NOMO-1 treated with dmso at 0.1 percent for 144 hours (cell line): ENCODE results near the gene IP6K1.
"Not testable (repeated sequence)": the region's sequence is repeated elsewhere in the genome, so short reads cannot be mapped to it uniquely, and the experiment has no call there.

ENCODE experiments used
- DNase-seq: peaks from one replicate; lab custom pipeline; 2025; ENCODE audit not compliant: unreplicated experiment; lab: John Stamatoyannopoulos, UW

Gene IP6K1

DNA sequence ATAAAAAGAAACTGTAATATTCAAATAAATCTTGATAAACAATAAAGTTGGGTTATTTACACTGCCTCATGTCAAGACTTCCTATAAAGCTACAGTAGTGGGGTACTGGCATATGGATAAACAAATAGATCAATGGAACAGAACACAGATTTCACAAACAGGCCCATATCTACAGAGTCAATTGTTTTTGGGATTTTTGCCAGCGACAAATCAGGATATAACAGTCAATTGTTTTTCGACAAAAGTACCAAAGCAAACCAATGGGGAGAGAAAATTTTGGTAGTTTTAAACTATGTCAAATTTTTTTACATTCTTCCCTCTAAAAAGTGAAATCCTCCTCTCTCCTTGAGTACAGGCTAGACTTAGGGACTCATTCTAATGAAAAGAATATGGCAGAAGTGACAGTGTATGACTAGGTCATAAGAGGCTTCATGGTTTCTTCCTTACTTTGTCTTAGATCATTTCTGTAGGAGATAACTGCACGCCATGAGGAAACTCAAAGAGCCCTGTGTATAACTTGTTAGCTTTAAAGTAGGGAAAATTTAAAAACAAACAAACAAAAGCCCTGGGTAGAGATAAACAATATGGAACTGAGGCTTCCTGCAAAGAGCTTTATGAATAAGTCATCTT, 16.9 kb downstream of the IP6K1 start:
- DNase-seq: no peak

DNA sequence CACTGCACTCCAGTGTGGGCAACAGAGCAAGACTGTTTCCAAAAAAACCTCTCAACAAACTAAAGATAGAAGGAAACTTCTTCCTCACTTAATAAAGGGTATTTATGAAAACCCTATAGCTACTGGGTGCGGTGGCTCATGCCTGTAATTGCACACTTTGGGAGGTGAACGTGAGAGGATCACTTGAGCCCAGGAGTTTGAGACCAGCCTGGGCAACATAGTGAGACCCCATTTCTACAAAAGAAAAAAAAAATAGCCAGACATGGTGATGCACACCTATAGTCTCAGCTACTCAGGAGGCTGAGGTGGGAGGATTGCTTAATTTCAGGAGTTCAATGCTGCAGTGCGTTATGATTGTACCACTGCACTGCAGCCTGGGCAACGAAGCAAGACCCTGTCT, 22.4 kb downstream of the IP6K1 start:
- no peak for DNase-seq

DNA sequence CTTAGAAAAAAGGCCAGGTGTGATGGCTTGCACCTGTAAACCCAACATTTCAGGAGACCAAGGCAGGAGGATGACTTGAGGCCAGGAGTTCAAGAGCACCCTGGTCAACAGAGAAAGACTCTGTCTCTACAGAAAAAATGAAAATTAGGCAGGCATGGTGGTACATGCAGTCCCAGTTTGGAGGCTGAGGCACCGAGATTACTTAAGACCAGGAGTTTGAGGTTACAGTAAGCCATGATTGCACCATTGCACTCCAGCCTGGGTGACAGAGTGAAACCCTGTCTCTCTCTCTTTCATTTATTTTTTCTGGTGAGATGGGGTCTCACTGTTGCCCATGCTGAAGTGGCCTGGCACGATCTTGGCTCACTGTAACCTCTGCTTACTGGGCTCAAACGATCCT, 24.7 kb downstream of the IP6K1 start:
- no peak for DNase-seq

DNA sequence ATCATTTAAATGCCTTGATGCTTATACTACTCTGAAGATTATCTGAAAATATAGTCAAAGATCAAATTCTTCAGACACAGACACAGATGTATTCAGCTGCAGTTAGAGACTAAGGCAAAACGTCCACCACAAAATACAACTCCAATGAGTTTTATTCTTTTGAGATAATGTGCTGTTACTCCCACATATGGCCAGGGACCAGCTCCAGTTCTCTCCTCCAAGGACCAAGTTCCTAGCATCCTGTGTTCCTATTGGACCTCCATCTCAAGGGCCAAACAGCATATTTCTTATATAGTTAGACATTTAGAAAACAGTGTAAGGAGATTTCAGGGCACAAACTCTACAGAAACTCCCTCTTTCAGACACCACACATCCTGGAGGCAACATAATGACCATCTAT, 27.1 kb downstream of the IP6K1 start:
- DNase-seq: no peak

DNA sequence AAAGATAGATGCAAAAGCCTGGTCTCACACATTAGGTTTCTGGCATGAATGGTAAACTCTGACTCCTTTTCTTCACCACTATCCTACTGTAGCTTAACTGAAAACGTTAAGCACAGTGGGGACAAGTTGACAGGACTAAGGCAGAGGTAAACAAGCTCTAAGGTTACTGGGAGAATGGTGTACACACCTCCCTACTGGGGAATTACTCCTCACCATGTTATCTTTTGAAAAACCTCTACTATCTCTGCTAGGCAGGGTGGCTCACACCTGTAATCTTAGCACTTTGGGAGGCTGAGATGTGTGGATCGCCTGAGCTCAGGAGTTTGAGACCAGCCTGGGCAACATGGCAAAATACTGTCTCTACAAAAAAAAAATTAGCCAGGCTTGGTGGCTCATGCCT, 29.1 kb downstream of the IP6K1 start:
- DNase-seq: no peak

DNA sequence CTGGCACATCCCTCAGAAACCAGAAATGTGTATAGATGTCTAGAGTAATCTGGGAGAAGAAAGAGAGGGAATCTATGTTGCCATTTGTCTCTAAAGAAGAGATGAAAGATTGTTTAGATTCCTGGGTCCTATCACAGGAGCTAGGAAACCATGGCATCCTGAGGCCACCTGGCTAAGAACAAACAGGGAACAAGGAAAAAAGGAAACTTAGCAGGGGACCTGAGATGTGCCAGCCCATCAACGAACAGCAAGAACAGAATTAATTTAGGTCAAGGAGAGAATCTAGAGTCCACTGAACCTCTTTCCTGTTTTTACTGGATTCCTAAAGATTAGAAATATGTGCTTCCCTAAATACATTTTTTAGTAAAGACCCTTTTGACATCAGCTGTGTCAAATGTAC, 30.3 kb downstream of the IP6K1 start:
- no peak for DNase-seq

DNA sequence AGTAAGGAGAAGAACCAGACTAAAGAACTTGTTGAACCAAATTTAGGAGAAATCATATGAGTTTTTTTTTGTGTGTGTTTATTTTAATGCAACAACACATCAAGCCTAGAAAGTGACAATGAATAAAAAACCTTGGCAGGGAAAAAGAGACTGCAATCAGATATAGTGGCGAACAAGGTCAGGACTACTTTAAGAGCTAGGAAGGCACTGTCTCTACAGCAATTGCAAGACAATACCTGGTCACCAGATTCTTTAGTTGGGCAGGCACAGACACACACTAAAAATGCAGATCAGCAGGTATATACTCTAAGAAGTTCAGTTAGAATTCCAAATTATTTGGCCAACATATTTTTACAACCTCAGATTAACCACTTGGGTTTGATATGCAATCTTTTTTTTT, 31.8 kb downstream of the IP6K1 start:
- DNase-seq: no peak

DNA sequence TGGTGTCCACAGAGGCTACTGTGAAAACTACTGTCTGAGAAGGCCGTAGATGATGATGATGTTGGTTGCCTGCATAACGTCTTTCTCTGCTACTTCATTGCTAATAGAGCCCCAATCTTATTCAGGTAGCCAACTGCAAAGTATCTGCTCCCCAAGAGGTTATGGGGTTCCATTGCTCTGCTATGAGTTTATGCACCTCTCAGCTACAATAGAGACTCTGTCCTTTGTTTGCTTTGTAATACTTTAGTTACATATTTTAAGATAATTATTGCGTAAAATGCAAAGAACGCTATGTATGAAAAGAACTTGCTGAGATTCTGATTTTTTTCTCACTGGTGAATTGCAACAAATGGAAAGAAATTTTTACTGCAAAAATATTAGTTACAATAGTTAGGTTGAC, 34.8 kb downstream of the IP6K1 start:
- DNase-seq: no peak

DNA sequence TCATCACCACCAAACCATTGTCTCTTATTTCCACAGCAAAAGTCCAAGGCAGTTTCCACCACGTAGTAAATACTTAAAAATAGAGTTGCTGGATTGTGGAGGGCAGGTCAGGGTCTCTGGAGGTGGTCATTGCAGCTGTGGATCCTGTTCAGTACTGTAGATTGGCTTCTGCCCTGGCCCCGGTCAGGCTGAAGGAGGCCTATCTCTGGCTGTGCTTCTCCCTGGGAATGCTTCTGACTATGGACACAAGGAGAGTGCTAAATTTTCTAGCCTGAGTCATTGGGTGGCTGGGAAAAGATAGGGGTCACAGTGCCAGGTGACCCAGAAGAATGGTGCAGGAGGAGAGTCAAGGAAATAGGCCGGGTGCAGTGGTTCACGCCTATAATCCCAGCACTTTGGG, 36.3 kb downstream of the IP6K1 start:
- DNase-seq: no peak

DNA sequence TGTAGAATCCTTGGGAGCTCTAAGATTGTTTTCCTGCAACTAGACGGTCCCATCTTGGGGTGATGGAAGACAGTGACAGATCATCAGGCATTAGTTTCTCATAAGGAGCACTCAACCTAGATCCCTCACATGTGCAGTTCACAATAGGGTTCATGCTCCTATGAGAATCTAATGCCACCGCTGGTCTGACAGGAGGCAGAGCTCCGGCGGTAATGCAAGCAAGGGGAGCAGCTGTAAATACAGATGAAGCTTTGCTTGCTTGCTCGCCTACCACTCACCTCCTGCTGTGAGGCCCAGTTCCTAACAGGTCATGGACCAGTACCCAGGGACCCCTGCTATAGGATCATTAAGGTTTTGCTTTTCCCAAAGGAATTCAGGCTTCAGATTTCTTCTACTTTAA, 37.5 kb downstream of the IP6K1 start:
- not testable (repeated sequence) for DNase-seq

DNA sequence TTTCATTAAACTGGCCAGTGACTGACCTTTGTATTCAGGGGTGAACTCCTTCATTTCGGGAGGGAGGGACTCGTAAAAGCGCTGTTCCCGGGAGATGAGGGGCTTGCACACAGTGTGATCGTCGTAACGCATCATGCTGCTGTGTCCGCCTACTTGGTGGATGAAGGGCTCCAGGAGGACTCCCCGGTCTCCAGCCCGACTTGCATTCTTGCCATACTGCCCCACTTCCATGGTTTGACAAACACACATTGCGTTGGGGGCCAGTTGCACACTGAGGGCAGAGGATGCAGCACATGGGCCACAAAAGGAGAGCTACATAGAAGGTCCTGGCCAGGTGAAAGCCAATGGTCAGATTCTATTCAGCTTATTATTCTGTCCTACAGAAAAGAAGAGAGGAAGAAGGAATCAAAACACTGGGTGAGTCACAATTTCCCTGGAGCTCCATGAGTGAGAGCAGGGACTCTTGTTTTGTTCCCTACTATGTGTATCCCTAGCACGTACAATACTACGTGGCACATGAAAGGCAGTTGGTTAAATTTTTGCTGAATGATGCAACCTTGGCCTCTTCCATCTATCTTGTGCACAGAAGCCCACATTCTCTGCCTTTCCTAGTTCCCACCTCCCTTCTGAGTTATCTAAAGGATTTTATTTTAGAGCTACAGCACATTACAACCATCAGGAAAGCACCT, 38.4 kb downstream of the IP6K1 start:
- DNase-seq: no peak

DNA sequence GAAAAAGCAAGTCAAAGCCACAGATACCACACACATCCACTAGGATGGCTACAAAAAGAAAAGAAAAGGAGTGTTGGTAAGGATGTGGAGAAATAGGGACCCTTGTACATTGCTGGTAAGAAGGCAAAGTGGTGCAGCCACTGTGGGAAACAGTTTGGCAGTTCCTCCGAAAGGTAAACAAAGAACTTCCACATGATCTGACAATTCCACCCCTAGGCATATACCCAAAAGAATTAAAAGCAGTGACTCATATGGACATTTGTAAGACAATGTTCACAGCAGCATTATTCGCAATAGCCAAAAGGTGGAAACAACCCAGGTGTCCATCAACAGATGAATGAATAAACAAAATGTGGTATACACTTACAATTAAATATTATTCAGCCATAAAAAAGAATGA, 40.4 kb downstream of the IP6K1 start:
- DNase-seq: no peak

DNA sequence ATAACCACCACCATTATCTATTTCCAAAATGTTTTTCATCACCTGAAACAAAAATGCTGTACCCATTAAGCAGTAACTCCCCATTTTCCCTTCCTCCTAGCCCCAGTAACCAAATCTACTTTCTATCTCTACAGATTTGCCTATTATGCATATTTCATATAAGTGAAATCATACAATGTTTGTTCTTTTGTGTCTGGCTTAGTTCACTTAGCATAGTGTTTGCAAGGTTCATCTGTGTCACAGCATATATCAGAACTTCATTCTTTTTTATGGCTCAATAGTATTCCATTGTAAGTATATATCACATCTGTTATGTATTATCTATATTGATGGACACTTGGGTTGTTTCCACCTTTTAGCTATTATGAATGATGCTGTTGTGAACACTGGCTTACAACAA, 45.9 kb downstream of the IP6K1 start:
- DNase-seq: no peak

DNA sequence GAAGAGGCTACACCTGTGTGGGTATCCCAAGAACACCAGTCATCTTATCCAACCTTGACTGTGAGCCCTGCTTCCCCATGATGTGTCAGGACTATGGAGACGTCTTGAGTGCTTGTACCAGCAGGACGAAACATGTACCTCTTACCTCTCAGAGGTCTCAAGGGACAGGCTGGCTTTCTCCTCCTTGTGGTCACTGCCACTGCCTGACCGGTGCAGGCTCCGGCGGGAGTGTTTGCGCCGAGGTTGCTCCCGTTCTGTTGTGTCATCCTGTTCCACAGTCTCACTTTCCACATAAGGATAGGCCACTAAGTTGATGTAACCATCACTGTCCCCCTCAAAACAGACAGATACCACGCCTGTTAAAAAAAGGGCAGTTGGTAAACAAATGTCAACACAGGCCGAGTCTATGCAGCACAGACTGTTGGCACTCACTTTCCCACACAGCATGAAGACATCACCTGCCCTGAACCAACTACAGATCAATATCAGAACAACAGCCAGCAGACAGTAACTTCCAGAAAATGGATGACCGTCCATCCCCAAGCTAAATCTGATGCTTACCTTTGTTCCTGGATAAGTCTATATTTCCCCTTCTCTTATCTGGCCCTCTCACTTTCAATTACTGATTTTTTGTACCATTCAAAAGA, 48.2 kb downstream of the IP6K1 start:
- no peak for DNase-seq

DNA sequence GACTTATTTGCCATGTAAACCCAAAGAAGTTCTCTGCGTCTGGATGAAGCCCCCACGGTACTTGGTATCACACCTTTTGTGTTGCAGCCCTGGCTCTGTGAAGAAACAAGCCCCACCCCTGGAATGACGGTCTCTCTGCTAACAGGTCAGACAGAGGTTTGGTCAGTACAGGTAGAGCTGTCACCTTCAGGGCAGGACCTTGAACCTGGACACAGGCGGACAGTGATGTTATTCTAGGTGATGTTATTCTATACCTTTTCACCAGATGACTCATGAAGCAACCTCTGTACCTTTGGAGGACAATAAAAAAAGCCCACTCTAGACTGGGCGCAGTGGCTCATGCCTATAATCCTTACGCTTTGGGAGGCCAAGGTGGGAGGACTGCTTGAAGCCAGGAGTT, 51.6 kb downstream of the IP6K1 start:
- no peak for DNase-seq

DNA sequence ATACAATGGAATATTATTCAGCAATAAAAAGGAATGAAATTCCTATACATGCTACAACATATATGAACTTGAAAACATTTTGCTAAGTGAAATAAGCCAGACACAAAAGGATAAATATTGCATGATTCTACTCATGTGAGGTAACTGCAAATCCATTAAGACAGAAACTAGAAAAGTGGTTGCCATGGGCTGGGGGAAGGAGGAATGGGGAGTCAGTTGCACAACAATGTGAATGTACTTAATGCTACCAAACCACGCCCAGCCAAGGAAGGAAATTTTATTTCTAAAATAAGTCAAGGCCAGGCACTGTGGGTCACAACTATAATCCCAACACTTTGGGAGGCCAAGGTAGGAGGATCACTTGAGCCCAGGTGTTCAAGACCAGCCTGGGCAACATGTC, 52.8 kb downstream of the IP6K1 start:
- no peak for DNase-seq

DNA sequence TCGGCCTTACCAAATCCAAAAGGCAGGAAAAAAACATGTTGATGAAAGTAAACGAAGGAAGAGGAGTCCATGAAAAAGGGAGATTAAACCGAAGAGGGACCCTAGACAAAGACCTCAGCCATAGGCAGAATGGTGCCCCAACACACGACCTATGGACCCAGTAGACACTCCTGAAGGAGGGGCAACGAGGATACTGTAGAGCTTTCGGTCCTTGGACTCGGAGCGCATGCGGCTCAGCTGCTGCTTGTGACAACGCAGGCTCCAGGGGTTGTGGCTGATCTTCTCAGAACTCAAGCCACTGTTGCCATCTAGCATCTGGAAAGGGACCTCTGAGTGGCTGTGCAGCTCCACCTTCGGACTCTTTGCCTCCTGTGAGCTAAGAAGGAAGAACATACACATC, 53.7 kb downstream of the IP6K1 start:
- no peak for DNase-seq

DNA sequence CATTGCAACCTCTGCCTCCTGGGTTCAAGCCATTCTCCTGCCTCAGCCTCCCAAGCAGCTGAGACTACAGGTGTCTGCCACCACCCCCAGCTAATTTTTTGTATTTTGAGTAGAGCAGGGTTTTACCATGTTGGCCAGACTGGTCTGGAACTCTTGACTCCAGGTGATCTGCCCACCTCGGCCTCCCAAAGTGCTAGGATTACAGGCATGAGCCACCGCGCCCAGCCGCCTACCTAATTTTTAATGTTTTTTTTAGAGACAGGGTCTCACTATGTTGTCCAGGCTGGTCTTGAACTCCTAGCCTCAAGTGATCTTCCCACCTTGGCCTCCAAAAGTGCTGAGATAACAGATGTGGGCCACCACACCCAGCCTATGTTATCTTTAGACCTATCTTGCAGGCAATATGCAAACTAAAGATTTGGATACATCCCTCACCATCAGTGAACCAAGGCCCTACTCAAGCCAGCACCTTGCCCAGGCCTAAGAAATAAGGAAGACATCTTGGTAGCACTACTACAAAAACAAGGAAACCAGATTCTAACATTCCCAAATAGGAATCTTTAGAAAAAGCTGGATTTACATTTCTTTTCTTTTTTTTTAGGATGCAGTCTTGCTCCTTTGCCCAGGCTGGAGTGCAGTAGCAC, 56.3 kb downstream of the IP6K1 start:
- no peak for DNase-seq

DNA sequence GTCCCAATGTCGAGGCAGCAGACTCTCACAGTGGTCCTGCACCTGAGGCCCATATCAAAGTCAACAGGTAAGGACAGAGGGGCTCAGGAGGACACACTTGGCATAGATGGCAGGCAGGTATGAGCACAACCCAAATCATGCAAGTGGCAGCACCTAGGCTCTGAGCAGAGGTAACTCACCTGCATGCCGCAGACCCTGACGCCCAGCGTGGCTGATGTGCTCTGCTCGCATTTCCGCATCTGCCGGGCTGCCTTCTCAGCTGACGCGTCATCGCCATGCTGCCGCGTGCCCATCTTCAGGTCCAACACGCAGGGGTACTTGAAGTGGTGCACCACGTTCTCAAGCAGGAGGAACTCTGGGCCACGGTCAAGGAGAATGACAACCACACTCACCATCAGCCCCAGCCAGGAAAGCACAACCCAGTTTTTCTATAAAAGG, 58.4 kb downstream of the IP6K1 start:
- no peak for DNase-seq

DNA sequence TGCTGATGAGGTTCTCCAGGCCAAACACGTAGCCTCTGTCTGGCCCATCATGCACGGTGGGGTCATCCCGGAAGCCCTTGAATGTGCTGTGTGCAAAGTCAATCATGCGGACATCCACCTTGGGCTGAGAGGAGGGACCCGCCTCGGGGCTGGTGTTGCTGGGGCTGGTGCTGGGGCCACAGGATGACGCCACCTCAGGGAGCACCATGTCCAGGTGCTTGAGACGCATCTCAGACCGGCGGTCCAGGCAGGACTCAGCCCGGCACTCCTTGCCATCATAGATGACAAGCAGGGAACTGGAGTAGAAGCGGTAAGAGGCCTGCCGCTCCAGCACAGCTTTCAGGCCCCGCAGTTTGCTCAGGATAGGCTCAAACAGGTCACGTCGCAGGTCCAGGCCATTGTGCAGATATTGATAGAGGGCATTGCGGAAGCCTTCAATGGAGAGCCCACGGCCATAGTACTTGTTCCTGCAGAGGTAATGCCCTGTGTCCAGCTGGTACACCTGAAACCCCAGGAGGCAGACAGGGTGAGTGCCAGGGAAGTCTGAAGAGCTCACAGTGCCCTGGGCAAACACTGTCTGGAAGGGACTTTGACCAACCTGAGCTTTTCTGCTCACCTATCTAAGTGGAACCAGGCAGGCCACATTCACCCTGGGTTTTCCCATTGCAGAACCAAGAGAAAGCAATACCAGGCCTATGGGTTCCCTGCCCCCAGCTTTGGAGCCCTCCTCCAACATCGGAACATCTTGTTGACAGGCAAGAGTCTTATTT, 59.0 kb downstream of the IP6K1 start:
- no peak for DNase-seq

DNA sequence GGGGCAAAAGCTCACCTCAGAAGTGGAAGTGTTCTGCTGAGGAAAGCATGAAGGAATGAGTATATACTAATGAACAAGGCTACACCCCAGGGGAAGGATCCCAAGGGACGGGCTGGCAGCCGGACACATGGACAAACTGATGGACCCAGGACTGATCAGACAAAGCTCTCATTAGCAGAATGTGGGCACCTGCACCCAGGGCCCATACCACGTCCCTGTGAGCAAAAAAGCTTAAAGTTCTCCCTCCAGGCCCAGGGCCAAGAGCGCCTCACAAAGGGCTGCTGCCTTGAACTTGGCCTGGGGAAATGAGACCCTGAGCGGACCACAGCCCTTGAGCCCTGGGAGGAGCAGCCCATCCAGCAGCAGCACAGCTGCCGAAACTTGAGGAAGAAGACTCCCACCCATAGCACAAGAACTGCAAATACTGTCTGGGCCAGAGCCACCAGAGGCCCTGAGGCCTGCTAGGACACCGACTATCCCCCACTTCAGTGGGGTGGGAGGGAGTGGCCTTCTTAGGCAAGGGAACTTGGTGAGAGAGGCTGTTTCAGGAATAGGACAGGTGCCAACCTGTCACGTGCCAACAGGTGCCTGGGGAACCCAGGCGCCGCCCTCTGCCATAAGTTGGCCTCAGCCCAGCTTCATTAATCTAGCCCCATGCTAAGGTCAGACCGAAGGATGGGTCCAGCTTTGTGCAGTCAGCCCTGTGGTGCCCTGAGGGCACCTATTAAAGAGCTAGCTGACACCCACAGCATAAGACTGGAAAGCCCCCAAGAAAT, 60.2 kb downstream of the IP6K1 start:
- no peak for DNase-seq
